Endothelial cell of umbilical vein (primary cell): ENCODE data around the gene KMT5B.

ENCODE experiments used
- EZH2 ChIP-seq: IDR thresholded peaks from 2 replicates; pipeline ENCODE4 v1.6.1; 2012; ENCODE audit warnings: borderline replicate concordance, low read depth, mild to moderate bottlenecking, moderate library complexity, low read length, inconsistent platforms; ENCODE audit not compliant: severe bottlenecking
- GATA2 ChIP-seq: IDR thresholded peaks from 2 replicates; pipeline ENCODE4 v1.7.0; 2011; ENCODE audit warnings: low read depth, mild to moderate bottlenecking, moderate library complexity, mixed read lengths, low read length; ENCODE audit not compliant: insufficient read length, insufficient read depth
- JUN ChIP-seq: IDR thresholded peaks from 2 replicates; pipeline ENCODE4 v1.6.1; 2011; ENCODE audit warnings: borderline replicate concordance, low read depth; ENCODE audit not compliant: insufficient read length, insufficient read depth
- MYC ChIP-seq: IDR thresholded peaks from one replicate; pipeline ENCODE4 v1.6.1; 2011; ENCODE audit warnings: mild to moderate bottlenecking, low read depth, low read length
- POLR2A ChIP-seq: IDR thresholded peaks from 2 replicates; pipeline ENCODE4 v1.6.1; 2012; ENCODE audit warnings: low read depth, mild to moderate bottlenecking, control low read depth, low read length
- POLR2AphosphoS5 ChIP-seq: IDR thresholded peaks from 2 replicates; pipeline ENCODE4 v1.6.1; 2012; ENCODE audit warnings: low read depth, mild to moderate bottlenecking, control low read depth, low read length, moderate library complexity; ENCODE audit not compliant: insufficient read depth
- TF ChIP-seq, protein P1 (sequence below), 2 donors: IDR thresholded peaks; 1 replicate in 1 of 2; 2 replicates in 1 of 2; pipeline ENCODE4 v1.5.1; 2011; ENCODE audit warnings: low read length in 2 of 2, mild to moderate bottlenecking in 2 of 2, moderate library complexity in 2 of 2, control low read depth in 1 of 2, inconsistent platforms in 1 of 2, low read depth in 1 of 2; ENCODE audit not compliant: insufficient read depth in 1 of 2; ENCODE audit errors: extremely low read depth in 1 of 2
- TF ChIP-seq, protein P2 (sequence below): IDR thresholded peaks from 2 replicates; pipeline ENCODE4 v1.6.1; 2011; ENCODE audit not compliant: insufficient read depth, insufficient read length

DNA sequence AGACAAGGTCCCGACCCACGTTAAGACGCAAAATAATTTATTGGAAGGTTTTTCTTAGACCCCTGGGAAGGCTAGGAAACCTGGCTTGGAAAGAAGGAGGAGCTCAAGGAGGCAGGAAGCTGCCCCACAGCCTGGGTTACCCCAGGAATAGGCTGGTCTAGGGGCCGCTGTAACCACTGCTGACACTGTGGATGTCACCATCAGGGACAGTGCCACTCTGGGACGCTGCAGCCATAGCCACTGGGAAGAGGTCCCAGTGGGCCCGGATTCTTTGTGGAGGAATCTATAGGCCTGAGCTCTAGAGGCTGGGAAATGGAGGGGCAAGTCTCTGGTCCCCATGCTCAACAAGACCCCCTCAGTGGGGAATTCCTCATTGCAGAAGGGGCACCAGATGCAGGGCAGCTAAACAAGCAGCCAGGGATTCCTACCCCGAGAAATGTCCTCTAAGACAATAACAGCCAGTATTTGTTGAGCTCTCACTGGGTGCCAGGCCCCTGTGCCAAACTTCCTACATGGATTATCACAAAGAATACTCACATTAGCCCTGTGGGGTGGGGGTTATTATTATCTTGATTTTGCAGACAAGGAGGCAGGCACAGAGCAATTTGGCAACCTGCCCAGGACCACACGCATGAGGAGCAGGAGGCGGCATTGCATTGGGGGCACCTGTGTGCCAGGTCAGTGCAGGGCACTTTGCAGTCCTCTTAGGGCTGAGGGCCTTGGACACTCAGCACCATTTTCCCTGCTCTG is 72.4 kb downstream of the KMT5B start:
- TF ChIP-seq, protein P1, sequence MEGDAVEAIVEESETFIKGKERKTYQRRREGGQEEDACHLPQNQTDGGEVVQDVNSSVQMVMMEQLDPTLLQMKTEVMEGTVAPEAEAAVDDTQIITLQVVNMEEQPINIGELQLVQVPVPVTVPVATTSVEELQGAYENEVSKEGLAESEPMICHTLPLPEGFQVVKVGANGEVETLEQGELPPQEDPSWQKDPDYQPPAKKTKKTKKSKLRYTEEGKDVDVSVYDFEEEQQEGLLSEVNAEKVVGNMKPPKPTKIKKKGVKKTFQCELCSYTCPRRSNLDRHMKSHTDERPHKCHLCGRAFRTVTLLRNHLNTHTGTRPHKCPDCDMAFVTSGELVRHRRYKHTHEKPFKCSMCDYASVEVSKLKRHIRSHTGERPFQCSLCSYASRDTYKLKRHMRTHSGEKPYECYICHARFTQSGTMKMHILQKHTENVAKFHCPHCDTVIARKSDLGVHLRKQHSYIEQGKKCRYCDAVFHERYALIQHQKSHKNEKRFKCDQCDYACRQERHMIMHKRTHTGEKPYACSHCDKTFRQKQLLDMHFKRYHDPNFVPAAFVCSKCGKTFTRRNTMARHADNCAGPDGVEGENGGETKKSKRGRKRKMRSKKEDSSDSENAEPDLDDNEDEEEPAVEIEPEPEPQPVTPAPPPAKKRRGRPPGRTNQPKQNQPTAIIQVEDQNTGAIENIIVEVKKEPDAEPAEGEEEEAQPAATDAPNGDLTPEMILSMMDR (IDR thresholded peaks at IDR 0.05; ENCODE audit: extremely low read depth in 1 of 2, insufficient read depth in 1 of 2, low read depth in 1 of 2, low read length in 2 of 2), result no peak
- TF ChIP-seq POLR2AphosphoS5 (no peak), POLR2A (no peak), EZH2 (no peak), MYC (no peak), JUN (no peak), GATA2 (no peak)
- TF ChIP-seq, protein P2, sequence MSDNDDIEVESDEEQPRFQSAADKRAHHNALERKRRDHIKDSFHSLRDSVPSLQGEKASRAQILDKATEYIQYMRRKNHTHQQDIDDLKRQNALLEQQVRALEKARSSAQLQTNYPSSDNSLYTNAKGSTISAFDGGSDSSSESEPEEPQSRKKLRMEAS, result no peak
